NCI-H2227 (cell line): ENCODE data around the gene AGAP1.

Experiments used
- DNase-seq: peaks from one replicate; lab custom pipeline; 2025; ENCODE audit not compliant: unreplicated experiment; lab: John Stamatoyannopoulos, UW

Gene AGAP1

GRCh38 chr2:235976956-235977355 is 483.1 kb downstream of the AGAP1 start:
- no peak for DNase-seq

GRCh38 chr2:235977445-235977844 is 483.6 kb downstream of the AGAP1 start:
- DNase-seq, result no peak

GRCh38 chr2:235978022-235978421 is 484.2 kb downstream of the AGAP1 start:
- DNase-seq, result no peak

GRCh38 chr2:235979037-235979436 is 485.2 kb downstream of the AGAP1 start:
- no peak for DNase-seq

- DNase-seq, result peak; percentile 94
Measured at GRCh38 chr2:235979753-235980435, 486.1 kb downstream of the AGAP1 start.

GRCh38 chr2:235981631-235982030 is 487.8 kb downstream of the AGAP1 start:
- DNase-seq, result no peak

GRCh38 chr2:235983016-235983415 is 489.2 kb downstream of the AGAP1 start:
- DNase-seq, result no peak

- no peak for DNase-seq
Measured at GRCh38 chr2:235984552-235984951, 490.7 kb downstream of the AGAP1 start.

- DNase-seq, result no peak
Measured at GRCh38 chr2:235986361-235986760, 492.5 kb downstream of the AGAP1 start.

- DNase-seq, result no peak
Measured at GRCh38 chr2:235988271-235989015, 494.6 kb downstream of the AGAP1 start.

GRCh38 chr2:235989591-235989990 is 495.7 kb downstream of the AGAP1 start:
- DNase-seq, result no peak

- DNase-seq, result no peak
Measured at GRCh38 chr2:235990344-235990743, 496.5 kb downstream of the AGAP1 start.

- no peak for DNase-seq
Measured at GRCh38 chr2:235992024-235992423, 498.2 kb downstream of the AGAP1 start.

GRCh38 chr2:235996419-235996818 is 502.6 kb downstream of the AGAP1 start:
- DNase-seq, result no peak

- DNase-seq, result no peak
Measured at GRCh38 chr2:235999011-235999410, 505.2 kb downstream of the AGAP1 start.

GRCh38 chr2:236001166-236001828 is 507.5 kb downstream of the AGAP1 start:
- DNase-seq, result no peak

- DNase-seq, result no peak
Measured at GRCh38 chr2:236001854-236002253, 508.0 kb downstream of the AGAP1 start.

- no peak for DNase-seq
Measured at GRCh38 chr2:236008006-236008405, 514.2 kb downstream of the AGAP1 start.

- DNase-seq, result no peak
Measured at GRCh38 chr2:236008857-236009256, 515.0 kb downstream of the AGAP1 start.

- no peak for DNase-seq
Measured at GRCh38 chr2:236010920-236011685, 517.3 kb downstream of the AGAP1 start.

GRCh38 chr2:236012155-236012554 is 518.3 kb downstream of the AGAP1 start:
- no peak for DNase-seq
